Vagina (tissue), 2 donors: ENCODE data around the gene LPIN1. TPM values are rescaled to one million over a fixed set of nuclear protein-coding genes. Genes with fewer than 3 reads are reported as not detected.

Source experiments
- DNase-seq, 2 donors: peaks; one replicate each; pipeline ENCODE4 v3.0.0-alpha.2; 2017; ENCODE audit errors: extremely low spot score in 2 of 2
- H3K27ac ChIP-seq: fragments of 200-600 bp; sonication (generic); one replicate; pipeline ENCODE4 v1.5.1; 2019
- H3K27me3 ChIP-seq: fragments of 200-600 bp; sonication (generic); one replicate; pipeline ENCODE4 v1.5.1; 2019
- H3K36me3 ChIP-seq, 2 donors: fragments of 200-600 bp; sonication (generic); one replicate each; pipeline ENCODE4 v1.5.1; 2017 to 2019
- H3K4me1 ChIP-seq: fragments of 200-600 bp; sonication (generic); one replicate; pipeline ENCODE4 v1.5.1; 2019
- H3K4me3 ChIP-seq, 2 donors: fragments of 200-600 bp; sonication (generic); 1 replicate in 1 of 2; 2 replicates in 1 of 2; pipeline ENCODE4 v1.5.1; 2016 to 2019
- H3K9me3 ChIP-seq: fragments of 200-600 bp; sonication (generic); one replicate; pipeline ENCODE4 v1.5.1; 2019
- CTCF ChIP-seq, 3 experiments: fragments of 450-650 bp in 2 of 3; fragments of 200-600 bp in 1 of 3; sonication (generic) in 1 of 3; IDR thresholded peaks; one replicate each; pipeline ENCODE4 v1.5.1; 2017 to 2019; ENCODE audit warnings: antibody characterized with exemption in 3 of 3, mild to moderate bottlenecking in 2 of 3, moderate library complexity in 2 of 3
- POLR2A ChIP-seq, 2 donors: fragments of 450-650 bp; IDR thresholded peaks; one replicate each; pipeline ENCODE4 v1.6.1; 2017; ENCODE audit warnings: antibody characterized with exemption in 2 of 2, mild to moderate bottlenecking in 2 of 2, moderate library complexity in 2 of 2
- POLR2AphosphoS5 ChIP-seq, 2 donors: sonication (generic); formaldehyde crosslinking; IDR thresholded peaks; one replicate each; pipeline ENCODE4 v1.9.0; 2017; ENCODE audit warnings: antibody characterized with exemption in 2 of 2, mild to moderate bottlenecking in 2 of 2, low read depth in 1 of 2; ENCODE audit not compliant: insufficient read depth in 1 of 2
- intact Hi-C: fragments of 100-400 bp; cut with DNase I; formaldehyde crosslinking; loops from one replicate; pipeline ENCODE4 v1.15.1; 2023
- total RNA-seq: library from RNA; depleted of rRNA; stranded (reverse); fragments of >200 nt; gene quantifications from one replicate; pipeline ENCODE4 v1.2.3, GENCODE V29; 2016

LPIN1 gene
- total RNA-seq, 1 donor from 2014 or later: 67.5 TPM

- DNase-seq: no peak
- Histone ChIP-seq H3K9me3 (no peaks in the 10 kb centered on the region), H3K36me3 (peaks cover 0 to 25% of the 10 kb centered on the region in 2 donors), H3K27me3 (no peaks in the 10 kb centered on the region), H3K4me3 (no peak overlapping the region), H3K27ac (no peak overlapping the region), H3K4me1 (no peaks in the 10 kb centered on the region)
- intact Hi-C loops: no loop called here
- TF ChIP-seq POLR2A (IDR thresholded peaks at IDR 0.05): no peak
- TF ChIP-seq CTCF (IDR thresholded peaks at IDR 0.05): no peak
- no peak for TF ChIP-seq POLR2AphosphoS5 (IDR thresholded peaks at IDR 0.05; ENCODE audit: insufficient read depth in 1 of 2, low read depth in 1 of 2)
Measured at GRCh38 chr2:11767779-11768178, 21.3 kb downstream of the LPIN1 start.

GRCh38 chr2:11768946-11769345 lies 22.5 kb downstream of the LPIN1 start:
- intact Hi-C loops: no loop called here
- H3K36me3 ChIP-seq: peaks cover 0 to 33% of the 10 kb centered on the region in 2 donors
- no peaks in the 10 kb centered on the region for H3K27me3 ChIP-seq
- no peak overlapping the region for H3K4me3 ChIP-seq
- no peaks in the 10 kb centered on the region for H3K9me3 ChIP-seq
- no peak for TF ChIP-seq CTCF (IDR thresholded peaks at IDR 0.05)
- no peak for TF ChIP-seq POLR2AphosphoS5 (IDR thresholded peaks at IDR 0.05; ENCODE audit: insufficient read depth in 1 of 2, low read depth in 1 of 2)
- no peak for TF ChIP-seq POLR2A (IDR thresholded peaks at IDR 0.05)
- H3K4me1 ChIP-seq: no peaks in the 10 kb centered on the region
- H3K27ac ChIP-seq: no peak overlapping the region
- no peak for DNase-seq

GRCh38 chr2:11769516-11769915 lies 23.1 kb downstream of the LPIN1 start:
- TF ChIP-seq CTCF (IDR thresholded peaks at IDR 0.05) (no peak), POLR2AphosphoS5 (IDR thresholded peaks at IDR 0.05; ENCODE audit: insufficient read depth in 1 of 2, low read depth in 1 of 2) (no peak), POLR2A (IDR thresholded peaks at IDR 0.05) (no peak)
- Histone ChIP-seq H3K9me3 (no peaks in the 10 kb centered on the region), H3K4me3 (no peak overlapping the region), H3K27ac (no peak overlapping the region), H3K36me3 (peaks cover 0 to 39% of the 10 kb centered on the region in 2 donors), H3K4me1 (no peaks in the 10 kb centered on the region), H3K27me3 (no peaks in the 10 kb centered on the region)
- intact Hi-C loops: no loop called here
- DNase-seq: no peak

- Histone ChIP-seq H3K36me3 (peaks cover 0 to 40% of the 10 kb centered on the region in 2 donors), H3K27ac (no peak overlapping the region), H3K9me3 (no peaks in the 10 kb centered on the region), H3K4me1 (no peaks in the 10 kb centered on the region), H3K27me3 (no peaks in the 10 kb centered on the region), H3K4me3 (no peak overlapping the region)
- TF ChIP-seq POLR2A (IDR thresholded peaks at IDR 0.05) (no peak), CTCF (IDR thresholded peaks at IDR 0.05) (no peak), POLR2AphosphoS5 (IDR thresholded peaks at IDR 0.05; ENCODE audit: insufficient read depth in 1 of 2, low read depth in 1 of 2) (no peak)
- intact Hi-C loops: no loop called here
- DNase-seq: no peak
Measured at GRCh38 chr2:11770531-11771188, 24.2 kb downstream of the LPIN1 start.

GRCh38 chr2:11771971-11772615 lies 25.7 kb downstream of the LPIN1 start:
- intact Hi-C loops: no loop called here
- no peak for DNase-seq
- Histone ChIP-seq H3K27ac (no peak overlapping the region), H3K27me3 (no peaks in the 10 kb centered on the region), H3K9me3 (no peaks in the 10 kb centered on the region), H3K4me3 (no peak overlapping the region), H3K4me1 (no peaks in the 10 kb centered on the region), H3K36me3 (peaks cover 0 to 26% of the 10 kb centered on the region in 2 donors)
- TF ChIP-seq CTCF (IDR thresholded peaks at IDR 0.05): no peak
